ENCODE measurements around the gene HELT. TPM values are rescaled to one million over a fixed set of nuclear protein-coding genes. Genes with fewer than 3 reads are reported as not detected.
"Not testable (repeated sequence)": the region's sequence is repeated elsewhere in the genome, so short reads cannot be mapped to it uniquely, and the experiment has no call there.

The HELT gene
- total RNA-seq (2014; rRNA removed; shearing (Covaris generic)): 0.96 TPM in 1 of 2 replicates, not detected in the other

- peak; percentile 79 for DNase-seq
- Histone ChIP-seq H3K36me3 (replicated peaks; ENCODE audit: control insufficient read depth, insufficient read depth, low read length) (no peaks in the 10 kb centered on the region), H3K27me3 (ENCODE audit: control insufficient read depth, insufficient read depth, low read length) (peaks cover 100% of the 10 kb centered on the region), H3K4me3 (ENCODE audit: insufficient read depth, low read depth, low read length) (peak within 1 kb of the TSS; percentile 26)
Observed at GRCh38 chr4:185017964-185018772, at the start of gene HELT. Gene HELT (plus strand): TSS chr4:185018490. CDS start chr4:185018929, 439 bp downstream.

- peak; percentile 55 for DNase-seq
- Histone ChIP-seq H3K4me3 (ENCODE audit: insufficient read depth, low read depth, low read length) (no peak overlapping the region), H3K36me3 (replicated peaks; ENCODE audit: control insufficient read depth, insufficient read depth, low read length) (no peaks in the 10 kb centered on the region), H3K27me3 (ENCODE audit: control insufficient read depth, insufficient read depth, low read length) (no peaks in the 10 kb centered on the region)
Observed at GRCh38 chr4:184968784-184969201, 49.5 kb upstream of the HELT start.

DNA sequence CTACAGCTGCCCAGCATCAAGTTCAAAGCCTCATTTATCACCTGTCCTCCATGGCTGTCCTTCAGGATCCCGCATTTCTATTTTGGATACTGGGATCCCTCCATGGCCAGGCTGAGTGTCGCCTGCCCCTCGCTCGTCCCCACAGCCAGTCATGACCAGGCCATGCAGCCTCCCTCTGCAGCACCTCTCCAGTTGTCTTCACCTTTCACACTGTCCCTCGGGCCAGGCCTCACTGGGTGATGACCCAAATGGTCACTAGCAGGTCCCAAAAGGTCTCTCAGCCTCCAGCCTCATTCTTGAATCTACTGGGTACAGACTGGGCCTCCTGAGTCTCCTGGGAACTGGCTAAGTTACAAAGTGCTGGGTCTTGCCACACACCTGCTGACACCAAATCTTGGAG, 48.7 kb upstream of the HELT start:
- Histone ChIP-seq H3K4me3 (ENCODE audit: insufficient read depth, low read depth, low read length) (no peak overlapping the region), H3K27me3 (ENCODE audit: control insufficient read depth, insufficient read depth, low read length) (no peaks in the 10 kb centered on the region), H3K36me3 (replicated peaks; ENCODE audit: control insufficient read depth, insufficient read depth, low read length) (no peaks in the 10 kb centered on the region)
- DNase-seq: no peak

GRCh38 chr4:184972991-184973390, 45.3 kb upstream of the HELT start:
- Histone ChIP-seq H3K27me3 (ENCODE audit: control insufficient read depth, insufficient read depth, low read length) (no peaks in the 10 kb centered on the region), H3K4me3 (ENCODE audit: insufficient read depth, low read depth, low read length) (no peak overlapping the region), H3K36me3 (replicated peaks; ENCODE audit: control insufficient read depth, insufficient read depth, low read length) (no peaks in the 10 kb centered on the region)
- no peak for DNase-seq

GRCh38 chr4:184976348-184976747, 41.9 kb upstream of the HELT start:
- not testable (repeated sequence) for H3K36me3 ChIP-seq (replicated peaks; ENCODE audit: control insufficient read depth, insufficient read depth, low read length); H3K27me3 ChIP-seq (ENCODE audit: control insufficient read depth, insufficient read depth, low read length); DNase-seq; H3K4me3 ChIP-seq (ENCODE audit: insufficient read depth, low read depth, low read length)

GRCh38 chr4:184977747-184978146, 40.5 kb upstream of the HELT start:
- DNase-seq: no peak
- no peaks in the 10 kb centered on the region for H3K27me3 ChIP-seq (ENCODE audit: control insufficient read depth, insufficient read depth, low read length)

GRCh38 chr4:184978211-184978610, 40.1 kb upstream of the HELT start:
- H3K27me3 ChIP-seq (ENCODE audit: control insufficient read depth, insufficient read depth, low read length): no peaks in the 10 kb centered on the region
- no peak overlapping the region for H3K4me3 ChIP-seq (ENCODE audit: insufficient read depth, low read depth, low read length)
- H3K36me3 ChIP-seq (replicated peaks; ENCODE audit: control insufficient read depth, insufficient read depth, low read length): no peaks in the 10 kb centered on the region
- DNase-seq: no peak

More at GRCh38 chr4:184977747-184978146, 40.5 kb upstream of the HELT start:
- no peaks in the 10 kb centered on the region for H3K36me3 ChIP-seq (replicated peaks; ENCODE audit: control insufficient read depth, insufficient read depth, low read length)
- H3K4me3 ChIP-seq (ENCODE audit: insufficient read depth, low read depth, low read length): no peak overlapping the region

GRCh38 chr4:184979461-184980124, 38.7 kb upstream of the HELT start:
- DNase-seq: no peak
- Histone ChIP-seq H3K27me3 (ENCODE audit: control insufficient read depth, insufficient read depth, low read length) (no peaks in the 10 kb centered on the region), H3K36me3 (replicated peaks; ENCODE audit: control insufficient read depth, insufficient read depth, low read length) (no peaks in the 10 kb centered on the region), H3K4me3 (ENCODE audit: insufficient read depth, low read depth, low read length) (no peak overlapping the region)

DNA sequence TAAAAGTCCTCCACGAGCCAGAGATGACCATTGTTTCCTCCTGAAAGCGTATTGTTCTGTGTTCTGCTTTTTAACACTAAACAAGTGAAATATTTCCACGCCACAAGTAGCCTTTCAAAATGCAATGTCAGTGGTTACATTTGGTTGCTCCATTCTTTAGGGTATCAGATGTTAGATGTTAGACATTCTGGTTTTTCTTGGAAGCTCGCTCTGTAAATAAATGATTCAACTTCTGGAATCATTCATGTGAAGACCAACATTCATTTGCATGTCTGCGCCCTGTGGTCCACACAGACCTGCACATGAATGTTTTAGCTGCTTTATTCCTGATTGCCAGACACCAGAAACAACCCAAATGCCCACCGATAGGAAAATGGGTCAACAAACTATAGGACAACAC, 38.0 kb upstream of the HELT start:
- Histone ChIP-seq H3K27me3 (ENCODE audit: control insufficient read depth, insufficient read depth, low read length) (no peaks in the 10 kb centered on the region), H3K36me3 (replicated peaks; ENCODE audit: control insufficient read depth, insufficient read depth, low read length) (no peaks in the 10 kb centered on the region), H3K4me3 (ENCODE audit: insufficient read depth, low read depth, low read length) (no peak overlapping the region)
- DNase-seq: no peak

DNA sequence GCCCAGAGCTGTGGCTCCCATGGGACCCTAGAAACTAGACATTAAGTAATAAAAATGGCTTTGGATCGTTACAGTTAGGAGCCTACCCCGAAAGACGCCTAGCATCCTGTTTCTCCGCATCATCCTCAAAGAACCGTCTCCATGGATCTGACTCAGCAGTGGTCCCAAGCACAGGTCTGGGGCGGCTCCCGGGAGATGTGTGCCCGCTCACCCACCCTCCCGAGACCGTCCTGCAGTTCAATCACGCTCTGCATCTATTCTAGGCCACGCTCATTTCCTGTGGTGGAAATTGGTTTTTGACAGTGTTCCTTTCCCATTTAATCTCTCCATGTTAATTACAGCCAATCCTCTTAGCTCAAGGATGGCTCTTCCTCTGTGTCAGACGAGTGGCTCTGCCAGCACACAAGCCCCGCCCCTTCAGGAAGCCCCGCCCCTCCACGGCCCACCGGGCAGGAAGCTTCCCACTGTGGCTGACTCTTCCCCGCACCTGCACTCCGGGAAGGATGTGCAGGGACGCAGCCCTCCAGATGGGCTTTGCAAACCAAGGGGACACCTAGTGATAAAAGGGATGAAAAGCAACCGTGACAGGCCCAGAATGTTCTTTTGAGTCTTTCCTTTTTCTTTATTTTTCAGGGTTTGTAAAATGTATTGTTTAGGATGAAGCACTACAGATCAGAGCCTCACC, 34.5 kb upstream of the HELT start:
- peak; percentile 92 for DNase-seq
- no peaks in the 10 kb centered on the region for H3K36me3 ChIP-seq (replicated peaks; ENCODE audit: control insufficient read depth, insufficient read depth, low read length)
- no peaks in the 10 kb centered on the region for H3K27me3 ChIP-seq (ENCODE audit: control insufficient read depth, insufficient read depth, low read length)
- no peak overlapping the region for H3K4me3 ChIP-seq (ENCODE audit: insufficient read depth, low read depth, low read length)

DNA sequence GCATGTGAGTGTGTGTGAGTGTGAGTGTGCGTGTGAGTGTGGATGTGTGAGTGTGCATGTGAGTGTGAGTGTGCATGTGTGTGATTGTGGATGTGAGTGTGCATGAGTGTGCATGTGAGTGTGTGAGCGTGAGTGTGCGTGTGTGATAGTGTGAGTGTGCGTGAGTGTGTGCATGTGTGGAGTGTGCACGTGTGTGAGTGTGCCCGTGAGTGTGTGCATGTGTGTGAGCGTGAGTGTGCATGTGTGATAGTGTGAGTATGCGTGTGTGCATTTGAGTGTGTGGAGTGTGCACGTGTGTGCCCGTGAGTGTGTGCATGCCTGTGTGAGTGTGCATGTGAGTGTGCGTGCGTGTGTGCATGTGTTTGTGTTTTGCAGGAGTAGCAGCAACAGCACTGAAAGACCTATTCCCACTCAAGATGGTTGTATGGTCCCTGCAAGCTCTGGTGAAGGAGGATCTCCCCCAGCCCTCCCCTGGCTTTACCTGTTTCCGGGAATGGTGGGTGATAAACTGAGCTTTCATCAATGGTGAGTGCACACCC, 30.7 kb upstream of the HELT start:
- H3K4me3 ChIP-seq (ENCODE audit: insufficient read depth, low read depth, low read length): no peak overlapping the region
- H3K36me3 ChIP-seq (replicated peaks; ENCODE audit: control insufficient read depth, insufficient read depth, low read length): no peaks in the 10 kb centered on the region
- DNase-seq: no peak
- no peaks in the 10 kb centered on the region for H3K27me3 ChIP-seq (ENCODE audit: control insufficient read depth, insufficient read depth, low read length)

- Histone ChIP-seq H3K27me3 (ENCODE audit: control insufficient read depth, insufficient read depth, low read length) (no peaks in the 10 kb centered on the region), H3K36me3 (replicated peaks; ENCODE audit: control insufficient read depth, insufficient read depth, low read length) (no peaks in the 10 kb centered on the region), H3K4me3 (ENCODE audit: insufficient read depth, low read depth, low read length) (no peak overlapping the region)
- no peak for DNase-seq
Observed at GRCh38 chr4:184988611-184989010, 29.7 kb upstream of the HELT start.

GRCh38 chr4:184989283-184989682, 29.0 kb upstream of the HELT start:
- H3K4me3 ChIP-seq (ENCODE audit: insufficient read depth, low read depth, low read length); H3K36me3 ChIP-seq (replicated peaks; ENCODE audit: control insufficient read depth, insufficient read depth, low read length); DNase-seq; H3K27me3 ChIP-seq (ENCODE audit: control insufficient read depth, insufficient read depth, low read length): not testable (repeated sequence)

- H3K36me3 ChIP-seq (replicated peaks; ENCODE audit: control insufficient read depth, insufficient read depth, low read length); DNase-seq; H3K27me3 ChIP-seq (ENCODE audit: control insufficient read depth, insufficient read depth, low read length); H3K4me3 ChIP-seq (ENCODE audit: insufficient read depth, low read depth, low read length): not testable (repeated sequence)
Observed at GRCh38 chr4:184990131-184990530, 28.2 kb upstream of the HELT start.

Data from H7 (cell line).